Ovary (tissue), 3 donors: ENCODE measurements around the gene ARAP3.

Experiments
- EP300 ChIP-seq: sonication (generic); formaldehyde crosslinking; IDR thresholded peaks from one replicate; pipeline ENCODE4 v1.6.1; 2017; ENCODE audit warnings: antibody characterized with exemption
- TF ChIP-seq, protein P1 (sequence below), 3 donors: fragments of 450-650 bp in 2 of 3; fragments of 200-600 bp in 1 of 3; IDR thresholded peaks; one replicate each; pipeline versions ENCODE4 v1.5.1 to v1.8.0; 2016 to 2022; ENCODE audit warnings: antibody characterized with exemption in 3 of 3, mild to moderate bottlenecking in 1 of 3
- donor health status: DM: no; HTN: no; CAD: no.

DNA sequence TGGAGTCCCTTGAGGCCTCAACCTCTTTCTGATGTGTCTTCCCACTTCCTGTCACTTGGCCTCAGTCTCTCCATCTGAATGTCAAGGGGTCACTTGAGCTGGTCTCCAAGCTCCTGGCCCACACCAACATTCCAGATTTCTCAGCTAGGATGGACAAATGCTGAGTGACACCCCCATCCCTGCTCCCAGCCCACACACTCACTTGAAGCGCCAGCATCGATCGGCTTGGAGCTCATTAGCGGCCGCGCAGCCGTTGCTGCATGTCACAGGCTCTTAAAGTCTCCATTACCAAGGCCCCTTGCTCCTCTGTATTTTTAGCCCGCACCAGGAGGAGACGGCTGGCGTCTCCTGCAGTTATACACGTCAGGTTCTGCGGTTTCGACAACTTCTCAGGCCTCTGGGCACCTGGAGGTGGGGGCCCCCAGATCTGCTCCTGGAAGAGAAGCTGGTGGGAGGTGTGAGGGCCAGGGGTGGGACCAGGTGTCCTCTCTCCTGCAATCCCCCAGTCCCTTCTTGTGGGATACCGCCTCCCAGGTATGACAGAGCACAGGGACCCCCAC, 33.4 kb upstream of the ARAP3 start:
- TF ChIP-seq, protein P1, sequence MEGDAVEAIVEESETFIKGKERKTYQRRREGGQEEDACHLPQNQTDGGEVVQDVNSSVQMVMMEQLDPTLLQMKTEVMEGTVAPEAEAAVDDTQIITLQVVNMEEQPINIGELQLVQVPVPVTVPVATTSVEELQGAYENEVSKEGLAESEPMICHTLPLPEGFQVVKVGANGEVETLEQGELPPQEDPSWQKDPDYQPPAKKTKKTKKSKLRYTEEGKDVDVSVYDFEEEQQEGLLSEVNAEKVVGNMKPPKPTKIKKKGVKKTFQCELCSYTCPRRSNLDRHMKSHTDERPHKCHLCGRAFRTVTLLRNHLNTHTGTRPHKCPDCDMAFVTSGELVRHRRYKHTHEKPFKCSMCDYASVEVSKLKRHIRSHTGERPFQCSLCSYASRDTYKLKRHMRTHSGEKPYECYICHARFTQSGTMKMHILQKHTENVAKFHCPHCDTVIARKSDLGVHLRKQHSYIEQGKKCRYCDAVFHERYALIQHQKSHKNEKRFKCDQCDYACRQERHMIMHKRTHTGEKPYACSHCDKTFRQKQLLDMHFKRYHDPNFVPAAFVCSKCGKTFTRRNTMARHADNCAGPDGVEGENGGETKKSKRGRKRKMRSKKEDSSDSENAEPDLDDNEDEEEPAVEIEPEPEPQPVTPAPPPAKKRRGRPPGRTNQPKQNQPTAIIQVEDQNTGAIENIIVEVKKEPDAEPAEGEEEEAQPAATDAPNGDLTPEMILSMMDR (IDR thresholded peaks at IDR 0.05), result no peak
- TF ChIP-seq EP300, result no peak
